HepG2 (cell line): ENCODE results near the gene ZKSCAN4. TPM values are rescaled to one million over a fixed set of nuclear protein-coding genes. Genes with fewer than 3 reads are reported as not detected.

Source experiments
- ATAC-seq: fragments of 200-7000 bp; cut with Tn5 transposase; 3 replicates; pipeline ENCODE4 v1.9.1; 2020; ENCODE audit warnings: mild to moderate bottlenecking, moderate library complexity
- BruUV-seq: library from RNA; stranded (reverse); fragments of 400-500 nt; replicated peaks from 2 replicates; lab custom pipeline; 2021; lab: Mats Ljungman, UMichigan
- CTCF ChIA-PET: fragments of 300-600 bp; formaldehyde crosslinking; extraction: SDS; loops from one replicate; lab custom pipeline; 2021; ENCODE audit warnings: low total read pairs, inconsistent platforms, low intra/inter-chr PET ratio; lab: Yijun Ruan, JAX
- POLR2A ChIA-PET: fragments of 350-600 bp; sonication (Branson Sonifier 250); formaldehyde crosslinking; loops from one replicate; lab custom pipeline; 2020; ENCODE audit warnings: antibody characterized with exemption, inconsistent platforms; lab: Yijun Ruan, JAX
- DNase-seq: peaks from one replicate; pipeline ENCODE4 v3.0.0-alpha.2; 2015; ENCODE audit warnings: low spot score
- FAIRE-seq: peaks from 3 replicates; lab custom pipeline; 2011; peaks lifted over from hg19 to GRCh38; lab: Jason Lieb, UNC
- H2AFZ ChIP-seq: one replicate; pipeline ENCODE4 v1.6.1; 2011; ENCODE audit warnings: low read length, inconsistent platforms
- H3K27ac ChIP-seq: fragments of 300-600 bp; 3 replicates; pipeline ENCODE4 v1.8.0; 2011; ENCODE audit warnings: mixed run types, mild to moderate bottlenecking, mixed read lengths, low read length, inconsistent platforms; ENCODE audit not compliant: insufficient read depth; ENCODE audit errors: extremely low read length
- H3K27me3 ChIP-seq, 2 experiments: fragments of 200-600 bp in 1 of 2; 2 replicates in 1 of 2; 3 replicates in 1 of 2; pipeline versions ENCODE4 v1.6.0 to v1.8.0; 2011; ENCODE audit warnings: low read length in 2 of 2, mild to moderate bottlenecking in 2 of 2, moderate library complexity in 2 of 2, inconsistent platforms in 1 of 2; ENCODE audit not compliant: insufficient read depth in 2 of 2, control insufficient read depth in 1 of 2
- H3K36me3 ChIP-seq, 2 experiments: fragments of 200-600 bp in 1 of 2; replicated peaks in 1 of 2; 2 replicates in 1 of 2; 3 replicates in 1 of 2; pipeline versions ENCODE4 v1.5.1 to v1.8.0; 2011; ENCODE audit warnings: low read length in 2 of 2, inconsistent platforms in 1 of 2; ENCODE audit not compliant: insufficient read depth in 2 of 2, control insufficient read depth in 1 of 2
- H3K4me1 ChIP-seq: 2 replicates; pipeline ENCODE4 v1.5.1; 2012; ENCODE audit warnings: low read length, inconsistent platforms; ENCODE audit not compliant: insufficient read depth
- H3K4me2 ChIP-seq: 2 replicates; pipeline ENCODE4 v1.6.0; 2011; ENCODE audit warnings: low read depth, low read length, inconsistent platforms
- H3K4me3 ChIP-seq, 3 experiments: fragments of 200-600 bp in 1 of 3; sonication (generic), shearing (Covaris generic) in 1 of 3; replicated peaks in 1 of 3; 2 replicates each; pipeline ENCODE4 v1.5.1; 2011 to 2016; ENCODE audit warnings: low read length in 3 of 3, inconsistent platforms in 2 of 3, low read depth in 2 of 3, mild to moderate bottlenecking in 2 of 3, control low read depth in 1 of 3, mixed read lengths in 1 of 3; ENCODE audit not compliant: insufficient read depth in 1 of 3
- H3K79me2 ChIP-seq: one replicate; pipeline ENCODE4 v1.6.1; 2011; ENCODE audit warnings: low read length, inconsistent platforms; ENCODE audit not compliant: insufficient read depth
- H3K9ac ChIP-seq: 2 replicates; pipeline ENCODE4 v1.6.0; 2011; ENCODE audit warnings: mild to moderate bottlenecking, low read depth, low read length, inconsistent platforms; ENCODE audit not compliant: insufficient read depth
- H3K9me3 ChIP-seq: 2 replicates; pipeline ENCODE4 v1.5.1; 2012; ENCODE audit warnings: mild to moderate bottlenecking, low read length
- H4K20me1 ChIP-seq: 2 replicates; pipeline ENCODE4 v1.6.0; 2011; ENCODE audit warnings: inconsistent platforms, mild to moderate bottlenecking, low read length, moderate library complexity; ENCODE audit not compliant: insufficient read depth
- ELF4 ChIP-seq: sonication (generic); formaldehyde crosslinking; IDR thresholded peaks from 2 replicates; pipeline ENCODE4 v1.5.0; 2020; ENCODE audit warnings: missing genetic modification reagents, mild to moderate bottlenecking, moderate library complexity, borderline replicate concordance
- GTF2F1 ChIP-seq: fragments of 150-350 bp; IDR thresholded peaks from 2 replicates; pipeline ENCODE4 v1.6.1; 2014; ENCODE audit warnings: low read length
- MZF1 ChIP-seq: sonication (generic); formaldehyde crosslinking; IDR thresholded peaks from 2 replicates; pipeline ENCODE4 v1.8.1; 2023; ENCODE audit warnings: mild to moderate bottlenecking, missing genetic modification reagents, borderline replicate concordance
- NAIF1 ChIP-seq: sonication (generic); formaldehyde crosslinking; IDR thresholded peaks from 2 replicates; pipeline ENCODE4 v1.5.0; 2020; ENCODE audit warnings: mild to moderate bottlenecking, missing genetic modification reagents, borderline replicate concordance
- NFE2 ChIP-seq: sonication (generic); formaldehyde crosslinking; IDR thresholded peaks from 2 replicates; pipeline ENCODE4 v1.4.0; 2020; ENCODE audit warnings: missing genetic modification reagents
- PHF5A ChIP-seq: IDR thresholded peaks from one replicate; pipeline ENCODE4 v1.6.1; 2018; ENCODE audit warnings: low read depth, missing genetic modification reagents; ENCODE audit not compliant: unreplicated experiment
- ZBTB3 ChIP-seq: sonication (generic); formaldehyde crosslinking; IDR thresholded peaks from 2 replicates; pipeline ENCODE4 v1.4.0; 2020; ENCODE audit warnings: low read depth, mild to moderate bottlenecking, moderate library complexity, missing genetic modification reagents, borderline replicate concordance
- ZNF816 ChIP-seq: sonication (generic); formaldehyde crosslinking; IDR thresholded peaks from 2 replicates; pipeline ENCODE4 v1.8.0; 2022; ENCODE audit warnings: missing genetic modification reagents, mild to moderate bottlenecking, borderline replicate concordance
- WGBS: methylation state at CpG from one replicate; pipeline ENCODE4 v1.1.6; 2017; ENCODE audit warnings: low lambda C conversion rate; 5-methylcytosine and 5-hydroxymethylcytosine counted together
- in situ Hi-C: cut with HindIII; loops from 2 replicates; pipeline ENCODE4 v1.10.0; 2017; ENCODE audit warnings: low pct_unique_long_range_greater_than_20kb; ENCODE audit not compliant: extremely low pct_ligation_motif_present
- intact Hi-C: fragments of 100-400 bp; cut with micrococcal nuclease; formaldehyde crosslinking; loops from one replicate; pipeline ENCODE4 v1.10.0; 2022; ENCODE audit not compliant: unreplicated experiment
- polyA plus RNA-seq, 8 experiments: library from polyadenylated mRNA; depleted of rRNA in 3 of 8; stranded (reverse) in 7 of 8; unstranded in 1 of 8; fragments of >200 nt; fragmentation: Illumina TruSeq in 4 of 8; extraction: Trizol in 4 of 8; gene quantifications; 2 replicates each; pipeline versions ENCODE4 v1.2.1 to v1.2.3, GENCODE V29; 2011 to 2016; ENCODE audit warnings: low read depth in 4 of 8, missing spikeins in 1 of 8, mixed read lengths in 1 of 8; ENCODE audit not compliant: insufficient read depth in 1 of 8
- total RNA-seq, 5 experiments: library from RNA; depleted of rRNA; stranded (reverse); fragments of >200 nt; fragmentation: Illumina TruSeq; extraction: Trizol; gene quantifications; 2 replicates each; pipeline ENCODE4 v1.2.3, GENCODE V29; 2016; ENCODE audit warnings: low read depth in 1 of 5
- TF ChIP-seq, protein P1 (sequence below): sonication (generic); formaldehyde crosslinking; IDR thresholded peaks from 2 replicates; pipeline ENCODE4 v1.5.1; 2020; ENCODE audit warnings: mild to moderate bottlenecking, missing genetic modification reagents, borderline replicate concordance
- TF ChIP-seq, protein P2 (sequence below): sonication (generic); formaldehyde crosslinking; IDR thresholded peaks from 2 replicates; pipeline ENCODE4 v1.4.0; 2020; ENCODE audit warnings: missing genetic modification reagents; ENCODE audit errors: not compliant biosample characterization
- TF ChIP-seq, protein P3 (sequence below), 2 experiments: sonication (generic) in 1 of 2; formaldehyde crosslinking in 1 of 2; IDR thresholded peaks; 2 replicates each; pipeline versions ENCODE4 v1.5.1 to v1.6.1; 2011 to 2020; ENCODE audit warnings: borderline replicate concordance in 1 of 2, low read depth in 1 of 2, low read length in 1 of 2, mild to moderate bottlenecking in 1 of 2, missing genetic modification reagents in 1 of 2, moderate library complexity in 1 of 2

ZKSCAN4 gene
- total and polyA plus RNA-seq, 2 of the 13 experiments (the other 11 are each of a cell fraction or from before 2014, with no cell fraction given) = 2.9 to 7.8 TPM

DNA sequence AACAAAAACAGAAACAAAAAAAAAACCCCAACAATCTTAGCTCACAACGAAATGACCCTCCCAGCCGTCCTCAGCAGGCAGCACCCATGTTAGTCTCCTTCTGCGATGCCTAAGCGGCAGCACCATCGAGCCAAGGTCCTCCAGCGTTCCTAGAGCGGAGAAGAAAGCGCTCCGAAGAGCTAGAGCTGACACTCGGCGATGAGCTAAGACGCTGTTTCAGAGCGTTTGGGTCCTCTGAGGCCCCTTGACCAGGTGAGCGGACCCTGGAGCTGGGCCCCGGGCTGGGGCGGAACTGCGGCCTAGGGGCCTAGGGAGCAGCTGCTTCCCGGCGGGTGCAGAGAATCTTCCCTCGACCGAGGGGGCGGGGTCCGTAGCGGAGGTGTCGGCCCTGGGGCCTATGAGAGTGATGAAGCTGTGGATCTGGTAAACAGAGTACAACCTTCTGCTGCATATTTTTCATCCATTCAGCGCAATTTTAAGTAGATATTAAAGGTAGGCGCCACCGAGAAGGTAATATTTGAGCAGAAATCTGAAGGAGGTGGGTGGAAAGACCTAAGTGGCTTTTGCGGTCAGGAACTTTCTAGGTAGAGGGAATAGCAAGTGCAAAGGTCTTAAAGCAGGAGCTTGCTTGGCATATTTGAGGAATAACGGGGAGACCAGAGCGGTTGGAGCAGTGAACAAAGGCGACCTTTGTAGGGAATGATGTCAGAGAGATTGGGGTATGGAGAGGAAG, 15.1 kb upstream of the ZKSCAN4 start, which contains the start of gene ZSCAN26 (continued):
- TF ChIP-seq, protein P1, sequence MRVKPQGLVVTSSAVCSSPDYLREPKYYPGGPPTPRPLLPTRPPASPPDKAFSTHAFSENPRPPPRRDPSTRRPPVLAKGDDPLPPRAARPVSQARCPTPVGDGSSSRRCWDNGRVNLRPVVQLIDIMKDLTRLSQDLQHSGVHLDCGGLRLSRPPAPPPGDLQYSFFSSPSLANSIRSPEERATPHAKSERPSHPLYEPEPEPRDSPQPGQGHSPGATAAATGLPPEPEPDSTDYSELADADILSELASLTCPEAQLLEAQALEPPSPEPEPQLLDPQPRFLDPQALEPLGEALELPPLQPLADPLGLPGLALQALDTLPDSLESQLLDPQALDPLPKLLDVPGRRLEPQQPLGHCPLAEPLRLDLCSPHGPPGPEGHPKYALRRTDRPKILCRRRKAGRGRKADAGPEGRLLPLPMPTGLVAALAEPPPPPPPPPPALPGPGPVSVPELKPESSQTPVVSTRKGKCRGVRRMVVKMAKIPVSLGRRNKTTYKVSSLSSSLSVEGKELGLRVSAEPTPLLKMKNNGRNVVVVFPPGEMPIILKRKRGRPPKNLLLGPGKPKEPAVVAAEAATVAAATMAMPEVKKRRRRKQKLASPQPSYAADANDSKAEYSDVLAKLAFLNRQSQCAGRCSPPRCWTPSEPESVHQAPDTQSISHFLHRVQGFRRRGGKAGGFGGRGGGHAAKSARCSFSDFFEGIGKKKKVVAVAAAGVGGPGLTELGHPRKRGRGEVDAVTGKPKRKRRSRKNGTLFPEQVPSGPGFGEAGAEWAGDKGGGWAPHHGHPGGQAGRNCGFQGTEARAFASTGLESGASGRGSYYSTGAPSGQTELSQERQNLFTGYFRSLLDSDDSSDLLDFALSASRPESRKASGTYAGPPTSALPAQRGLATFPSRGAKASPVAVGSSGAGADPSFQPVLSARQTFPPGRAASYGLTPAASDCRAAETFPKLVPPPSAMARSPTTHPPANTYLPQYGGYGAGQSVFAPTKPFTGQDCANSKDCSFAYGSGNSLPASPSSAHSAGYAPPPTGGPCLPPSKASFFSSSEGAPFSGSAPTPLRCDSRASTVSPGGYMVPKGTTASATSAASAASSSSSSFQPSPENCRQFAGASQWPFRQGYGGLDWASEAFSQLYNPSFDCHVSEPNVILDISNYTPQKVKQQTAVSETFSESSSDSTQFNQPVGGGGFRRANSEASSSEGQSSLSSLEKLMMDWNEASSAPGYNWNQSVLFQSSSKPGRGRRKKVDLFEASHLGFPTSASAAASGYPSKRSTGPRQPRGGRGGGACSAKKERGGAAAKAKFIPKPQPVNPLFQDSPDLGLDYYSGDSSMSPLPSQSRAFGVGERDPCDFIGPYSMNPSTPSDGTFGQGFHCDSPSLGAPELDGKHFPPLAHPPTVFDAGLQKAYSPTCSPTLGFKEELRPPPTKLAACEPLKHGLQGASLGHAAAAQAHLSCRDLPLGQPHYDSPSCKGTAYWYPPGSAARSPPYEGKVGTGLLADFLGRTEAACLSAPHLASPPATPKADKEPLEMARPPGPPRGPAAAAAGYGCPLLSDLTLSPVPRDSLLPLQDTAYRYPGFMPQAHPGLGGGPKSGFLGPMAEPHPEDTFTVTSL (CRISPR knock-in tag) = peak; percentile 59; the same call in 1 of the 2 replicates
- TF ChIP-seq, protein P2, sequence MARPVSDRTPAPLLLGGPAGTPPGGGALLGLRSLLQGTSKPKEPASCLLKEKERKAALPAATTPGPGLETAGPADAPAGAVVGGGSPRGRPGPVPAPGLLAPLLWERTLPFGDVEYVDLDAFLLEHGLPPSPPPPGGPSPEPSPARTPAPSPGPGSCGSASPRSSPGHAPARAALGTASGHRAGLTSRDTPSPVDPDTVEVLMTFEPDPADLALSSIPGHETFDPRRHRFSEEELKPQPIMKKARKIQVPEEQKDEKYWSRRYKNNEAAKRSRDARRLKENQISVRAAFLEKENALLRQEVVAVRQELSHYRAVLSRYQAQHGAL = no peak
- peak; percentile 23; the same call in 1 of the 2 replicates for TF ChIP-seq NFE2 (CRISPR knock-in tag)

DNA sequence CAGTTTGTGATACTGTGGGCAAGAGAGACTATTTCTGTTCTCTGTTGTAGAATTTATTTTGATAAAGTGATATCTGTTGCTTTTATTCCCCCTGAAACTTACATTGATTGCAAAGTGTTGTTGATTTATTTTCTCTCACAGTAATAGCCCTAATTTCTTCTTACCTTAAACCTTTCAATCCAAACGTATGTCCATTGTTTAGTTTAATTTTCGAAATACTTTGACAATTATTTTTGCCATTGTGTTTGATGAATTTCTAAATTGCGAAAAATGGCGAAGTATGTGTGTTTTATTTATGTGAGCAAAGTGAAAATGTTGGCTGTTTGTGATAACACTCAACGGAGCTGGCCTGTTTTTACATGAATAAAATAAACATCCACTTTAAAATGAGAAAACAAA, 14.5 kb upstream of the ZKSCAN4 start:
- CTCF ChIA-PET = no interaction called here
- peaks cover 26% of the 10 kb centered on the region for H3K4me1 ChIP-seq
- peak overlapping the region; percentile 91 for H2AFZ ChIP-seq
- peak overlapping the region; percentile 80 for H3K9ac ChIP-seq
- peaks cover 19% of the 10 kb centered on the region for H3K79me2 ChIP-seq
- BruUV-seq = TSS peak; percentile 90
- no peak for ATAC-seq
- no peak for DNase-seq
- peaks cover 0 to 17% of the 10 kb centered on the region in 2 experiments; a peak in 3 of 5 replicates for H3K27me3 ChIP-seq
- POLR2A ChIA-PET = interaction anchor here (0.6 to 3.2 kb wide), 22 partner anchors 11 to 594 kb away, joined by 3 to 67 read pairs (median 8); partner anchors contain the start of genes PGBD1, ZKSCAN3, ZKSCAN4 and ZKSCAN8
- no peaks in the 10 kb centered on the region for H3K36me3 ChIP-seq
- H3K27ac ChIP-seq = peak overlapping the region; percentile 51
- in situ Hi-C loops (no loop called here), intact Hi-C loops (loop anchor here (5.0 kb wide), 1 partner anchor 56 kb away; no protein-coding TSS in a partner anchor)
- H3K9me3 ChIP-seq = no peaks in the 10 kb centered on the region
- H3K4me3 ChIP-seq = peak overlapping the region; percentile 85 to 91 (median 87)
- 7% methylated on average over 5 of the region's 5 CpGs for WGBS
- H3K4me2 ChIP-seq = peak overlapping the region; percentile 80
- no peak for FAIRE-seq
- no peaks in the 10 kb centered on the region for H4K20me1 ChIP-seq
- TF ChIP-seq, protein P3, sequence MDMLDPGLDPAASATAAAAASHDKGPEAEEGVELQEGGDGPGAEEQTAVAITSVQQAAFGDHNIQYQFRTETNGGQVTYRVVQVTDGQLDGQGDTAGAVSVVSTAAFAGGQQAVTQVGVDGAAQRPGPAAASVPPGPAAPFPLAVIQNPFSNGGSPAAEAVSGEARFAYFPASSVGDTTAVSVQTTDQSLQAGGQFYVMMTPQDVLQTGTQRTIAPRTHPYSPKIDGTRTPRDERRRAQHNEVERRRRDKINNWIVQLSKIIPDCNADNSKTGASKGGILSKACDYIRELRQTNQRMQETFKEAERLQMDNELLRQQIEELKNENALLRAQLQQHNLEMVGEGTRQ (IDR thresholded peaks at IDR 0.05; ENCODE audit: low read depth, low read length) = no peak
- TF ChIP-seq, protein P3 (CRISPR knock-in tag; IDR thresholded peaks at IDR 0.05; ENCODE audit: borderline replicate concordance) = 0 out of 2 replicates have a peak, but pooled peaks have one; percentile 21
- TF ChIP-seq PHF5A = peak; percentile 17
- no peak for TF ChIP-seq GTF2F1
- TF ChIP-seq NAIF1 (CRISPR knock-in tag) = 0 out of 2 replicates have a peak, but pooled peaks have one; percentile 40
- no peak for TF ChIP-seq MZF1 (CRISPR knock-in tag)
- peak; percentile 55; the same call in 1 of the 2 replicates for TF ChIP-seq ELF4 (CRISPR knock-in tag)
- TF ChIP-seq ZBTB3 (CRISPR knock-in tag) = 0 out of 2 replicates have a peak, but pooled peaks have one; percentile 6
- TF ChIP-seq ZNF816 = peak; percentile 85
